GM12873 (cell line): ENCODE measurements around the gene TSPAN16.

Source experiments
- CTCF ChIP-seq: IDR thresholded peaks from 2 replicates; pipeline ENCODE4 v1.5.1; 2012; ENCODE audit warnings: low read depth, mild to moderate bottlenecking, moderate library complexity, low read length, control low read depth; ENCODE audit not compliant: insufficient read depth; ENCODE audit errors: missing control alignments

The TSPAN16 gene

GRCh38 chr19:11345122-11345803 lies 49.3 kb downstream of the TSPAN16 start:
- TF ChIP-seq CTCF = no peak

GRCh38 chr19:11346104-11346940 lies 50.4 kb downstream of the TSPAN16 start, which contains the start of the genes CCDC159 and TMEM205:
Gene CCDC159, plus strand, starts transcription at chr19:11346519. Its CDS starts 88 bp downstream, at chr19:11346607.
Gene TMEM205, minus strand, starts transcription at chr19:11346268. Its CDS starts 649 bp downstream, at chr19:11345619.
- peak; percentile 32 for TF ChIP-seq CTCF

DNA sequence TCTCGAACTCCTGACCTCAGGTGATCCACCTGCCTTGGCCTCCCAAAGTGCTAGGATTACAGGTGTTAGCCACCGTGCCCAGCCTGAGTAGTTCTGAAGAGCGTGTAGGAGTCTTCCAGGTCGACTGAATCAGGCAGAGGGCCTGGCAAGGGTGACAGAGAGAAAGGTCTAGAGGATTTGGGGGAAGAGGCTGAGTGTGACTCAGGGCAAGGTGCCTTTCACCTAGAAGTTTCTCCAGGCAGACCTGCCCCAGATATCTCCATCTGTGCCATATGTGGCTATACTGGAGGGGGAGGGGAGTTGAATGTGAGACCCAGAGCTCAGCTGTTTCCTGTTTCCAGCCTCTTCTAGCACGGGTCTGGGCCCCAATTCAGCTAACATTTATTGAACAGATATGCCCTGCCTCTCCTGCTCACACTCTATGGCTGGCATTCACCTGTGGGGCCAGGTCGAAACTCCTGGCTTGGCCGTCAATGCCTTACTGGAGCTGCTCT lies 51.6 kb downstream of the TSPAN16 start:
- TF ChIP-seq CTCF = no peak

DNA sequence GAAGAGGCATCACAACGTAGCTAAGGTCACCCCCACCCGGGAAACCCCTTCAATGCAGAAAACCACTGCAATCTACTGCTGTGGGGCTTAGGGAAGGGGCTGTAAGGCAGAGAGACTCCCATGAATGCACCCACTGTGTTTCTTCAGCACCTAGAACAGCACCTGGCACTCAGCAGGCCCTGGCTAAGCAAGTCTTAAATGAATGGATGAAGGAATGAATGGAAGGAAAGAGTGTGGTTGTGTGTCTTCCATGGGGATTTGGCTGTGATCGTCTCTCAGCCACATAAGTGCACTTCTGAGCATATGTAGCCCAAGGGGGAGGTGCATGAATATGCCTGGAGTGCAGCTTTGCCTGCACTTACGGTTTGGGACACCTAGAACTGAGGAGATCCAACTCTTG lies 53.2 kb downstream of the TSPAN16 start:
- TF ChIP-seq CTCF = no peak

- no peak for TF ChIP-seq CTCF
Observed at GRCh38 chr19:11355160-11356073, 59.5 kb downstream of the TSPAN16 start, which contains the start of gene PLPPR2. Gene PLPPR2, plus strand, starts transcription at chr19:11355432. Its CDS starts 2,242 bp downstream, at chr19:11357674.

GRCh38 chr19:11356074-11356397 lies 60.1 kb downstream of the TSPAN16 start:
- no peak for TF ChIP-seq CTCF
